ENCODE measurements around the gene TSHZ2. TPM values are rescaled to one million over a fixed set of nuclear protein-coding genes. Genes with fewer than 3 reads are reported as not detected.
A peak's percentile ranks its signal among the peaks of the same experiment; 100 is the strongest.

The TSHZ2 gene
- total and polyA plus RNA-seq, 9 of the 15 experiments (the other 6 are each of a cell fraction or from before 2014, with no cell fraction given): 0.03 to 0.20 (median 0.05) TPM; not detected in 4

DNA sequence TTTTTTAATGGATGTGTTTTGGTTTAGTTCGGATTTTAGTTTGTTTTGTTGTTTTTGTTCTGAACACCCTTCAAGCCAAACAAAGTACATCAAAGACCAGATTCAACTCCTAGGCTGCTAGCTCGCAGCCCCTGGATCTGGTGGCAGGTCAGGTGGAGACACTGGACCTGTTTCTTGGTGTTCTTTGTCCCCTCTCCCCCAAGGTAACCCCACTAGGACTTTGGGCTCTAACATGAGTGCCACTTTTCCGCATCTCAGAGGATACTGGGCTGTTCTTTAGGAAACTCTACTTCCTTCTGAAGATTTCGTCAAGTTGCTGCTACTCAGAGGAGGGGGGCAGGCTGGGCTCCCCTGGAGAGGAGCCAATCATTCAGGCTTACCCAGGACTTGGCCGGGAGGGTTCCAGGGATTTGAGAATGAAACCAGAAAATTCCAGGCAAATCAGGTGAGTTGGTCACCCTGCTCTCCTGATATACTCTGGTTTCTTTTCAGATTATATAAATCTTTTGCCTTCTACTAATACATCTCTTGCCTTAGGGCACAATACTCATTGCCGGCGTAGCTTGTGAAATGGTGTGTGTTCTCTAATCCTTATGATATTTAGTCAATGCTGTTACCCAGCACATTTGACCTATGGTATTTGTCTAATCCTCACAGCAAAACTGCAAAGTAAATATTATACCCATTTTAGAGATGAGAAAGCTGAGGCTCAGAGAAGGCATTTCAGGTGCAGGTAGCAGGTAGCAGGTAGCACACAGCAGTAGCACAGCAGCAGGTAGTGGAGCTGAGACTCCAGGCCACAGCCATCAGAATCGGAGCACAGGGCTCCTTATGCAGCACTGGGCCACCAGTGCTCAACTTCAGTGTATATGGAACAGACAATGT lies 291.6 kb downstream of the TSHZ2 start:
- intact Hi-C loops (cut with micrococcal nuclease): no loop called here
- WGBS (ENCODE audit: insufficient coverage, low coverage, missing lambda C conversion rate): under 1% methylated on average over 8 of the region's 8 CpGs
- BruUV-seq (replicated peaks): no TSS peak
- ChIA-PET CTCF (ENCODE audit: low intra/inter-chr PET ratio) (no interaction called here), POLR2A (no interaction called here)
- in situ Hi-C loops (cut with MboI): no loop called here
- H3K27ac ChIP-seq (ENCODE audit: extremely low read depth, low read depth, low read length): no peak overlapping the region
- TF ChIP-seq ADNP (tag; IDR thresholded peaks at IDR 0.05) (peak; percentile 64), BCOR (IDR thresholded peaks at IDR 0.05) (peak; percentile 43; the same call in 1 of the 2 replicates), MAFF (IDR thresholded peaks at IDR 0.05; ENCODE audit: low read length) (no peak), CAMTA2 (CRISPR knock-in tag; conservative IDR thresholded peaks at IDR 0.05) (no peak), EZH2 (IDR thresholded peaks at IDR 0.05; ENCODE audit: borderline replicate concordance, low read depth, low read length) (no peak), ARNT (IDR thresholded peaks at IDR 0.05) (no peak), MEF2A (IDR thresholded peaks at IDR 0.05; ENCODE audit: control insufficient read depth, low read depth, low read length) (no peak), RBM25 (IDR thresholded peaks at IDR 0.05; ENCODE audit: low read depth, low read length, severe bottlenecking) (peak; percentile 92), ZNF668 (CRISPR knock-in tag; IDR thresholded peaks at IDR 0.05) (no peak), TFAM (CRISPR knock-in tag; conservative IDR thresholded peaks at IDR 0.05) (no peak)
- ATAC-seq: no peak
- no peaks in the 10 kb centered on the region for H3K4me1 ChIP-seq (replicated peaks in 1 of 2; ENCODE audit: control insufficient read depth in 2 of 2, insufficient read depth in 2 of 2, low read length in 2 of 2)
- H3K36me3 ChIP-seq (ENCODE audit: control insufficient read depth, insufficient read depth, low read length): no peaks in the 10 kb centered on the region
- FAIRE-seq: no peak
- no peak overlapping the region for H2AFZ ChIP-seq (ENCODE audit: low read depth, low read length)
- H3K4me3 ChIP-seq: no peak overlapping the region
- no peaks in the 10 kb centered on the region for H3K9me1 ChIP-seq (ENCODE audit: control insufficient read depth, insufficient read depth, low read length)
- no peaks in the 10 kb centered on the region for H4K20me1 ChIP-seq (replicated peaks; ENCODE audit: control insufficient read depth, insufficient read depth, low read length)
- no peak overlapping the region for H3K4me2 ChIP-seq (ENCODE audit: insufficient read depth, low read length)
- H3K9me3 ChIP-seq (replicated peaks; ENCODE audit: control insufficient read depth, insufficient read depth, low read depth, low read length): no peaks in the 10 kb centered on the region
- no peak for DNase-seq (ENCODE audit: extremely low read depth in 1 of 4, low spot score in 3 of 4)
- peaks cover 24 to 38% of the 10 kb centered on the region in 2 experiments for H3K27me3 ChIP-seq (ENCODE audit: control insufficient read depth in 2 of 2, insufficient read depth in 2 of 2, low read length in 2 of 2)
- H3K9ac ChIP-seq (ENCODE audit: insufficient read depth in 1 of 2, low read depth in 2 of 2, low read length in 2 of 2): no peak overlapping the region
- no peaks in the 10 kb centered on the region for H3K79me2 ChIP-seq (ENCODE audit: control insufficient read depth, insufficient read depth, low read length)
